ENCODE measurements around the gene ANKRD37.

ANKRD37 gene

DNA sequence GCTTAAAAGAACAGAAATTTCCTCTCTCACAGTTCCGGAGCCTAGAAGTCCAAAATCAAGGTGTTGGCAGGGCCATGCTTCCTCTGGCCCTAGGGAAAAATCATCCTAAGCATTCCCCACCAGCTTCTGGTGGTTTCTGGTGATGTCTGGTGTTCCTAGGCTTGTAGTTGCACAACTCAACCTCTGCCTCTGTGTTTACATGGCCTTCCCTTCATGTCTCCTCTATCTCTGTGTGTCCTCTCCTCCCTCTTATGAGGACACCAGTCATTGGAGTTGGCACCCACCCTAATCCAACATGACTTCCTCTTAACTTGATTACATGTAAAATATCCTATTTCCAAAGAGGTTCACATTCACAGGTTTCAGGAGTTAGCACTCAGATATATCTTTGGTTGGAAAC, 16.3 kb upstream of the ANKRD37 start:
- no peak for DNase-seq (ENCODE audit: low read depth)

DNA sequence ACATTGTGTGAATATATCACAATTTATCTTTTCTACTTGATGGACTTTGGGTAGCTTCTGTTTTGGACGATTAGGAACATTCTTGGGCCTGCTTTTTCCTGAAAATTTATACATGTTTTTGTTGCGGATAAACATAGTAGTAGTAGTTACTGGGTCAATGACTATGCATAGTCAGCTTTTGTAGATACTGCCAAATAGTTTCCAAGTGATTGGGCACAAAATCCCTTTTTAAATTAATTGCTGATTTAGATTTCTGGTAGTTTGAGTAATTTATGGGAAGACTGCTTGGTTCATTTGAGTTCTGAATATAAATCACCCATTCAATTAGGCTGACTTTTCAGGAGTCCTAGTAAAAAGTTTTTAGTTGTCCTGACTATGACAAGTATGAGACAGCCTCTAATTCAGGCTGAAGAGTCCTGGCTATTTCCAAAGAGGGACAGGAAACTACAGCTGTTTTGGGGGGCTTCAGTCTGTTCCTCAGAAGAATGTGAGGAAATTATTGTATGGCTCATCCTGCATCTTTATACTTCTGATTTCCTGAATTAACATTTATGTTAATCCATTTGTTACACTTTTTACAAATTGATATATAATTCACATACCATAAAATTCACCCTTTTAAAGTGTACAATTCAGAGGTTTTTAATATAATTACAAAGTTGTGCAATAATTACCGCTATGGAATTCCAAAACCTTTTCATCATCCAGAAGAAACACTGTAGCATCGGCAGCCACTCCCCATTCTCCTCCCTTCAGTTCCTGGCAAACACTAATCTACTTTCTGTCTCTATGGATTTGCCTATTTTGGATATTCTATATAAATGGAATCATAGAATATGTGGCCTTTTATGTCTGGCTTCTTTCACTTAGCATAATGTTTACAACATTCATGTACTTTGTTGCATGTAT, 15.1 kb upstream of the ANKRD37 start:
- DNase-seq (ENCODE audit: low read depth): no peak

DNA sequence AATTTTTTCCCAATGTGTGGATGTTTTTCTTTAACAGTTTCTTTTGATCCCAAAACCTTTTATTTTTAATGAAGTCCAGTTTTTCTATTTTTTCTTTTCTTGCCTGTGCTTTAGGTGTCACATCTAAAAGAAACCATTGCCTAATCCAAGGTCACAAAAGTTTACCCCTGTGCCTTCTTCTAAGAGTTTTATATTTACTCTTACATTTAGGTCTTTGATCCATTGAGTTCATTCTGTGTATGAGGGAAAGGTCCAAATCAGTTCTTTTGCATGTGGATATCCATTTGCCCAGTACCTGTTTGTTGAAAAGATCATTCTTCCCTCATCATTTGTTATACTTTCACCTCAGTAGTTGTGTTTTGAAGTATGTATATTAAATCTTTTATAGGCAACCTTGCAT, 13.9 kb upstream of the ANKRD37 start:
- no peak for DNase-seq (ENCODE audit: low read depth)

DNA sequence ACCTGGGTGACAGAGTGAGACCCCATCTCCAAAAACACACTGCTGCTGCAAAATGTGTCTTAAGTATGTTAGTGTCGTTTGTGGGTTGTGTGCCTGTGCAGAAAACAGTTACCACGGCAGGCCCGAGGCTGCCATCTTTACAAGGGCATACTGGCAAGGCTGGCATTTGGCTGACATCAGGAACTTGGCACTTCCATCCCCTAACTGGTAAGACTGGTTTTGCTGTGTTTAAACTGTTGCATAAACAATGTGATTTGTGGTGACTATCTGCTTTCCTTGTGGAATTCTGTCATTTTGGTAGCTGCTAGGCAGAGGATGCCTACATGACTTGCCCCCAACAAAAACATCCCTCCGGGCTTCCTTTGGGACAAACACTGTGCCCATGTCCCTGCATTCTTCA, 13.2 kb upstream of the ANKRD37 start:
- DNase-seq (ENCODE audit: low read depth): no peak

DNA sequence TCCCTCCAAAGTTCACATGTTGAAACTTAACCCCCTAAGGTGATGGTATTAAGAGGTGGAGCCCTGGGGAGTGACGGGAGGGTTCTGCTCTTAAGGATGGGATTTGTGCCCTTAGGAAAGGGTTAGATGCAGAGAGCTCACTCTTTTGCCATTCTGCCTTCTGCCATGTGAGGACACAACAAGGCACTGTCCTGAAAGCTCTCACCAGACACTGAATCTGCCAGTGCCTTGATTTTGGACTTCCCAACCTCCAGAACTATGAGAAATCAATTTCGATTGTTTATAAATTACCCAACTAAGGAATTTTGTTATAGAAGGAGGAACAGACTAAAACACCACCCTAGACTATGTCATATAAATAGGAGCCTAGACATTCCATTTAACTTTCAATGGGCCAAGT, 12.6 kb upstream of the ANKRD37 start:
- no peak for DNase-seq (ENCODE audit: low read depth)

DNA sequence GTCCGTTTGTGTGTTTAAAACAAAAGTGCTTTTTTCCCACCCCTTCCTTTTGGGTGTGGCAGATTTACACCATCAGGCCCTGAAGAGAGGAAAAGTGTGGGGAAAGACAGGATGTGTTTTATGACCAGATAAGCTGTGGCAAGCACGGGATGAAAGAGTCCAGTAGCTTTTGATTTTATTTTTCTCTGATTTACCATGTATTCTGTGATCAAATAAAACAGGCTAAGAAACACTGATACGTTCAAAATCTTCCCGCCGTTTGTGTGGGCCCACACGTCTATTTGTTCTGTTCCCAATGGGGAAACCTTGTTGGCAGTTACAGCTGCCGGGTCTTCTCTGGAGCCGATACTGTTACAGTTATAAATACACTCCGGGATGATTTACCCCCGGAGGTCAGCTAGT, 11.7 kb upstream of the ANKRD37 start:
- peak; percentile 69 for DNase-seq (ENCODE audit: low read depth)

DNA sequence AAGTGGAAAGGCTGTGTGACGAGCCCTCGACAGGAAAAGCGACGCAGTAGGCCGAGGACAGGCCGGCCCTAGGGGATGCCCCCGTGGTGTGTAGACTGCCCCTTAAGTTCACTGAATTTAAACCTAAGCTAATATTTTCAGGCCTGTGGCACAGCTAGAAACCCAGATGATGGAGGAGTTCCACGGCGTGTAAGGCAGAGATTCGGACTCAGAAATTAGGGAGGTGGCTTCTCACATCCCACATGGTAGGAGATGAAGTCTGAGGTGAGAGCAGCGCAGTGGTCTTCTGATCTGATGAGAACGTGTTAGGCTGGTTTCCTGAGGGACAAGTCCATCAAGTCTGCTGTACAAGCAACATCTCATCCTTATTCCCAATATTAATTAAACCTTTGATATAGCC, 8.7 kb upstream of the ANKRD37 start:
- DNase-seq (ENCODE audit: low read depth): no peak

DNA sequence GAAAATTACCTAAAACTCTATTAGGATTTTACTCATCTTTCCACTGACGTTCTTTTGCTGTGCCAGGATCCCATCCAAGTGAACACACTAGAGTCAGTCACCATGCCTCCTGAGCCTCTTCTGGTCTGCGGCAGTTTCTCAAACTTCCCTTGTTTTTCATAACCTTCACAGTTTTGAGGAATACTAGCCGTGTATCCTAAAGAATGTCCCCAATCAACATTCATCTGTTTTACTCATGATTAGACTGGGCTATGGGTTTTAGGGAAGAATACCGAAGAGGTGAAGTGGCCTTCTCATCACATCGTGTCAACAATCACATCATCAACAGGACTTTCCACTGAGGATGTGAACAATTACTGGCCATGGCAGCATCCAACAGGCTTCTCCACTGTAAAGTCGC, 5.7 kb upstream of the ANKRD37 start:
- no peak for DNase-seq (ENCODE audit: low read depth)

DNA sequence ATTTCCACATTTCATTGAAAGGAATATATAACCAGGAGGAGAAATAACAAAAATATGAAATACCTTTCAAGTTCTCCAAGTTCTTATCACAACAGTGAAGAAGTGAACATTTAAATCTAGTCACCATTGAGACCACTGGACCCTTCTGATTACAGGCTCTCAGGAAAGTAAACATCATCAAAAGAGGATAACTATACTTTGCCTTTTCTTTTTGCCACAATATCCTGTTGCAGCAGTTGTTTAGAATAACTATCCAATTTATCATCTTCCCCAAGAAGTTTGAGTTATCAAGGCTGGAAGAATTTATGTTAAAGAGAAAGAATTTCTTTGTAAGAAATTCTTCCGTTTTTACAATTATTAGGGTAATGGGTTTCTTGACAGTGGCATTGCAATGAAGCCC, 4.5 kb upstream of the ANKRD37 start:
- DNase-seq (ENCODE audit: low read depth): no peak

DNA sequence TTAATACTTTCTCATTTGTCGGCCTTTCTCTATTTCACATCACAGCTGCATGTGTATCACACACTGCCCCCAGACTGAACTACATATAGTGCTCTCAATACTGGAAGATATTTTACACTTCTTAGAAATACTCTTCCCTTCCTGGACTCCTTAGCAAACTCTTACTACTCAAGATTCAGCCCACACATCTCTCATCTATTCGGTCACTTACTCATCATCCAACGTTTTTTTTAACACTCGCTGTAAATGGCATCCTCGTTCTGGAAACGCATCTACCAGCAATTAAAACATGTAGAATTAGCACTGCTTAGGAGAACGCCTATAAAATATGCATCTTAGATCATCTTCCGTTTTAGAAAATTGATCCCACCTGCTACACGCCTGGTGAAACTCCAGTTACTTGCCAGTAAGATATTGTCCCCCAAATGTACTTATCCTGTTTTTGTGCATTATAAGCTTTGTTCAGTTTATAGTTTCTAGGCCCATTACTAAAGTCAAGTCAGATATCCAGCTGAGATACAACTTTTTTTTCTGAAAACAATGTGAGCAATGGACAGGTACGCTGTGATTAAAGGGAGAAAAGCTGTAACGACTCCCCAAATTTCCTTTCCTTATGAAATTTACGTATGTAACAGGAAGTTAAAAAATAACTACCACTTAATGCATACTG, 1.9 kb upstream of the ANKRD37 start:
- DNase-seq (ENCODE audit: low read depth): no peak

DNA sequence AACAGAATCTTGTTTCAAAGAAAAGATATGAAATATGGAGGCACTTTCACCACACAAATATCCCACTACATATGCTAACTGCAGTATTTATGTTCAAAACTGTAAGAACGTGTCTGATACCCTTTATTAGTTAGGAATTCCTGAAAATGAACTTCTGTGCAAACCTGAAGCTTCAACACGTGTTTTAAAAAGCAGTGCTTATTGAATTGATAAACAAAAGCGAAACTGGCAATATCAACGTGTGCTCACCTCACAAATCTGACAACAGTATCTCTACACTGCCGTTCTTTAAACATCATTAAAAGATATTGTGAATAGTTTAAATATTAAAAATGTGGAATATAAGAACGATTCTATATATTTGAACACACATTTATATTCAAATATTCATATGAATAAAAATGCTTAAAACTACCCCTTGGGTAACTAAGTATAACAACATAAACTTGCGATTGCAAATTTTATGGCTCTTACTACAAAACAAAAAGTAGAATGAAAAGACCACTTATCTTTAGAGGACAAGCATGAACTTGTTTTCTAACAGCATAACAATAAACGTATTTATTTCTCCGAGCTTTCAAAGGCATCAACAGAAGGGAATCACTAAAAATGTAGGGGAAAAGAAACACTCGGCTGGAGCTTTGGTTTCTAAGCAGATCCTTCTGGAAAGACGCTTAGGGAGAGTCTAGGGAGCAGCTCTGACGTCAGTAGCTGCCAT, 1.2 kb upstream of the ANKRD37 start, which contains the start of gene LRP2BP:
Gene LRP2BP, minus strand, starts transcription at position 687 of the 718 bp plus-strand sequence. CDS start 17,738 bp downstream, outside the sequence.
- no peak for DNase-seq (ENCODE audit: low read depth)

DNA sequence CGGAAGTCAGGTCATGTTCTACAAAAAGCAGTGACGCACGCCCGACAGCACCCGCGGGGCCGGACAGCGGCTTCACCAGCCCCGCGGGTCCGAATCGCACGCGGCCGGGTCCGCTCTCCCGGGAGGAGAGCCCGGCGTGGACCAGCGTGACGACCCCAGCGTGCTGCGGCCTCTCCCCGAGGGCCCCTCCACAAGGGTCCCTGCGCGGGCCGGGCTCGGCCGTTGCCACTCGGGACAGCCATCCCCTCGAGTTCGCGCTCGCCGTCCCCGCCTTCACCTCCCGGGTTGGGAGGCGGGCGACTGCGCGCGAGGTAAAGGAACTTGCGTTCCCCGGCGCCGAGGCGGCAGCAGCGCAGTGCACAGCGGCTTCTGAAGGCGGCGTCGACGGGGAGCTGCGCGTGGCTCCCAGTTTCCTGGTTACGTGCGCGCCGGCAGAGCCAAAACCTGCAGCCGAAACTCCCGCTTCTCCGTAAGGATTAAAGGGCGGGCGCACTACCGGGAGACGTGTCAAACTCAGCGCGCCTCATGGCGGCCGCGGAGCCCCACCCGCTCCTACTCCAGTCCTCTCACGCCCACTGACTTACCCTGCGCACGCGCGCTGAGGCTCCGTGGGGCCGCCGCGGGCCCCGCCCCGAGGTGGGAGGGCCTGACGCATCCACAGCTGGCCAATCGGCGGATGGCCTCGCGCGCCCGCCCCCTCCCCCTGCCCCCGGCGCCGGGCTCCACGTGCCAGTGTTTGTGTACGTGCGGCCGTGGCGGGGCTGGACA, 501 bp upstream of the ANKRD37 start:
- DNase-seq (ENCODE audit: low read depth): peak; percentile 85

DNA sequence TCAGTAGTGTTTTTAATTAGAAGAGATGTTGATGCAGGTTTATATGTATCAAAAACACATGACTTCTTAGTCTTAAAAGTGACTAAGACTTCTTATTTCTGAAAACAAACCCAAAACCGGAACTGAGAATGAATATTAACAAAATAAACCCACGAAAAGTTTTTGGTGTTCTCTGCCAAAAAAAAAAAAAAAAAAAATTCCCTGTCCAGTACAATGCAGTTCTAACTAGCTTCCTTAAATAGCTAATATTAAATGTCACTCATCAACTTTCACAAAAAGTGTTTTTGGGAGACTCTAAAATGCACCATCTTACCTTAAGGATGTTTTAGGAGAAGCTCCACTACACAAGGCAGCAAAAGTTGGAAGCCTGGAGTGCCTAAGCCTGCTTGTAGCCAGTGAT, 2.0 kb downstream of the ANKRD37 start:
- DNase-seq (ENCODE audit: low read depth): no peak

DNA sequence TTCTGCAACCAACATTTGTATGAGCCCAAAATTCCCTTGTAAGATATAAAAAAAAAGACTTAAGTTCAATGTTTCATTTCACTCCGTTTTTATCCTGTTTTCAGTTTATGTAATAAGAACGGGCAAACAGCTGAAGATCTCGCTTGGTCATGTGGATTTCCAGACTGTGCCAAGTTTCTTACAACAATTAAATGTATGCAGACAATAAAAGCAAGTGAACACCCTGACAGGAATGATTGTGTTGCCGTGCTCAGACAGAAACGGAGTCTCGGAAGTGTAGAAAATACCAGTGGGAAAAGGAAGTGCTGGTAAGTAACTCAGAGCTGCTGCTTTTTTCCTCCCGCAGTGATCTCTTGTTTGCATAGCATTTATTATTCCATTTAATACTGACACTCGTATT, 2.8 kb downstream of the ANKRD37 start:
- DNase-seq (ENCODE audit: low read depth): no peak

DNA sequence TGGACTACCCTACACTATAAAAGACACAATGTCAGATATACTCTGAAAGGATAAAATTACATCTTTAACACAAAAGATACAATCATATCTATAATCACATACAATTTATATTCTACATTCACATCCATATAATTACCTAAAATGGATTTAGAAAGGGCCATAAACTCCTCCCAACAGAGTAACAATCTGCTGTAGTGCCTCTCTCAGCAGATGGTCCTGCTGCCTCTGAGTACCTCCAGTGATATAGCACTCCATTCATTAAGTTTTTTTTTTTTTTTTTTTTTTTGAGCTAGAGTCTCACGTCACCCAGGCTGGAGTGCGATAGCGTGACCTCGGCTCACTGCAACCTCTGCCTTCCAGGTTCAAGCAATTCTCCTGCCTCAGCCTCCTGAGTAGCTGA, 7.4 kb downstream of the ANKRD37 start:
- no peak for DNase-seq (ENCODE audit: low read depth)

DNA sequence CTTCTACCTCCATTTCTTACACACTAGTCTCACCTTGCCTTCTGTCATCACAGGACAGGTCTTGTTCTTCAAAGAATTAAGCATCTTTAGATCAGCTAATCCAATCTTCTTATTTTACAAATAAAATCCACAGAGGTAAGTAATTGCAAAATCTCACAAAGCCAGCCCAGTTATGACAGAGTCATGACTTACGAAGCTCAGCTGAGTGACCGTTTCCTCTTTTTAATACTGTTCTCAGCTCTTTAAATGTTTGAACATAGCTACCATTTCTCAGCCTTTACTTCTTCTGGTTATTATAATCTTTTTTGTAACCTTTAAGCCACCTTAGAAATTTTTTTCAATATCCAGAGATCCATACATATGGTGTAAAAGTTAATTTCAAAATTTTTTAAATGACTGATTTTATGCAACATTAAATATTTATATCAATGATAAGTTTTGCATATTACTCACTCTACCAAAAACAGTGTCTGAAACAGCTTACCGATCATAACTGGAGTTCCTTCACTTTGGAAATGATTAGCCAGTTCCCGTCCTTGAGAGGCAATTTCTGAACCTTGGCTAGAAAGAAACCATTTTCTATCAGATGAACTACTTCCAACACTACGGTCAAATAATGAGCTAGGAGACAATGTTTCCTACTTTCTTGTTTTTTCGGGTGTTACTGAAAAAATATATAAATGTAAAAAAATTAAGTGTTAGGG, 8.8 kb downstream of the ANKRD37 start:
- DNase-seq (ENCODE audit: low read depth): no peak

DNA sequence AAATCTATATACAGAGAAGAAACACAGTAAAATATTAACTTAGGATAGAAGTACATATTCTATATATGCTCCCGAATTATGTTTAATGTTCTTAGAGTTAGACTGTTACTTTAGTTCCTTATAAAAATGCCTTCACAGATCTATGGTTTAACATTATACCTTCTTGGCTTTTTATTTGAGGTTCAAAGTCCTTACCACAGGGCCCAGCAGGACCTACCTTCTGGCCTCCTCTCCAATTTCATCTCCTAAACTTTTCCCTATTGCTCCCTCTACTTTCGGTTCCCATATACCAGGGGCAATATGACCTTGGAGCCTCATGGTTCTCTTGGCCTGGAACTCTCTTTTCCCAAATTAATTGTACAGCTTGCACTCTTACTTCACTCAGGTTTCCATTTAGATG, 11.8 kb downstream of the ANKRD37 start:
- no peak for DNase-seq (ENCODE audit: low read depth)

DNA sequence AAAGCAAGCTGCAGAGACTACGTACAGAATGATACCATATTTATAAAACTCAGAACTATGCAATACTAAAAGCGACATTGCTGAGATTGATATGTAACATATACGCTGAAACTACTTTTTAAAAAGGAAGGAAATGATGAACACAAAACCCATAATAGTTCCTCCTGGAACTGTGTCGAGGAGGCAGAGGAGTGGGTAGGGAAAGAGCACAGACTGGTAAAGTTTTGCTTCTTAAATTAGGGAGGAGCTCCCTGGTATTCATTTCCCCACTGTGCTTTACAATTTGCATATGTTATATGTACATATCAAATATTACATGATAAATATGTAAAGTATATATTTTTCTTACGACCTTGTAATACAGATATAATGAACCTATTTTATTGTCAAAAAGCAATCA, 15.2 kb downstream of the ANKRD37 start:
- DNase-seq (ENCODE audit: low read depth): no peak

DNA sequence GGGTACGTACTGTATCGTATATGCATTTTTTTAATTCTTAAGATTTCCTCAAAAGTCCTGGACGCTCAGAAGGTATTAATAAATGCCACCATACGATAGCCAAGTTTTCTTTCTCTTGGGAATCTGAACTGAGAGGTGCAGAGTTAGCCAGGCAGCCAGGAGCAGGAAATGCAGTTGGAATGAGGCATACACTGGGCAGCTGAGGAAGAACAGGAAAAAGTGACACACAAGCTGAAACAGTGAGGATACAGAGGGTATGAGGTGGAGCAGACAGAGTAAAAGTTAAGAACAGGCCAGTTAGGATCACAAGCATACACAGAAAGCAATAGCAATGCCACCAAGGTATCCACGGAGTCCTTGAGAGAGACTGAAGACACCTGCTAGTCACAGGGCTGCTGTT, 15.8 kb downstream of the ANKRD37 start:
- DNase-seq (ENCODE audit: low read depth): no peak

DNA sequence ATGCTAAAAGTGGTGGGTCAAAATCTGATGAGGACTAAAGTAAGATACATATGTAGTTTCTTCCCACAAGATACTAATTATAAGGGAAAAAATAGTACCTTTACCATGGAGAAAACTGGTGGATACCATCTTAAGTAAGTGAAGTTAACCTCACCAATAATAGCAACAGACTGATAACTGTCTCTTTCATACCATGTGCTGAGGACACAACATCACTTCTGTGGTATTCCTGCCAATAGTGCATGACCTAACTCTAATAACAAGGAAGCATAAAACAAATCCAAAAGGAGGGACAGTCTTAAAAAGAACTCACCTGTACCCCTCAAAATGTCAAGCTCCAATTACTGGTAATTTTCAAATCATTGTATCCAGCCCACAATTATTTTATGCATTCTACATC, 20.3 kb downstream of the ANKRD37 start:
- no peak for DNase-seq (ENCODE audit: low read depth)

DNA sequence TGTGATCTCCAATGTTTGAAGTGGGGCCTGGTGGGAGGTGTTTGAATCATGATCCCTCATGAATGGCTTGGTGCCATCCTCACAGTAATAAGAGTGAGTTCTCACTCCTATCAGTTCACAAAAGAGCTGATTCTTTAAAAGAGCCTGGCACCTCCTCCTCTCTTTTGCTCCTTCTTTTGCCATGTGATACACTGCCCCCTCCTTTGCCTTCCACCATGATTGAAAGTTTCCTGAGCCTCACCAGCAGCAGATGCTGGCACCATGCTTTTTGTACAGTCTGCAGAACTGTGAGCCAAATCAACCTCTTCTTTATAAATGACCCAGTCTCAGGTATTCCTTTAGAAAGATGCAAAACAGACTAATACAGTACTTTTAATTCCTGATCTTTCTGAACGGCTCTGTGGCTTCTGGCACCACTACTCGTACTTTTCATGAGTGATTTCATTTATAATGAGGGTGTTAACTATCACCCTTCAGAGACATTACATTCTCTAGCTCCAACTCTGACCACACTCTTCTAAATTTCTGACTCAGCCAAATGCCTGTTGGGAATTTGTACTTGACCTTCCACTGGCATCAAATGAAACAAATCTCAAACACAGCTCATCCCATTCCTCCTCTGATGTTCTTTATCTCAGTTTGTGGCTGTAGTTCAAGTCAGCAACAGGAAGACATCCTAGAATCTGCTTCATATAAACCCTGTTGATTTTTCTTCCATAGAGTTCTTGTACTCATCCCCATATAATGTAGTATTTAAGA, 24.9 kb downstream of the ANKRD37 start:
- DNase-seq (ENCODE audit: low read depth): no peak
